Endothelial cell (in vitro differentiated cells): ENCODE results near the gene FAM83B. TPM values are rescaled to one million over a fixed set of nuclear protein-coding genes. Genes with fewer than 3 reads are reported as not detected.
"Not testable (repeated sequence)": the region's sequence is repeated elsewhere in the genome, so short reads cannot be mapped to it uniquely, and the experiment has no call there.

Experiments
- DNase-seq: peaks from one replicate; pipeline ENCODE4 v3.0.0; 2021; ENCODE audit warnings: low spot score
- H3K27ac Mint-ChIP-seq: one replicate; pipeline ENCODE4 v1.8.0; 2021; ENCODE audit warnings: mixed read lengths, inconsistent platforms; ENCODE audit not compliant: unreplicated experiment
- H3K27me3 Mint-ChIP-seq: one replicate; pipeline ENCODE4 v1.8.0; 2021; ENCODE audit warnings: mild to moderate bottlenecking, moderate library complexity, mixed read lengths, inconsistent platforms; ENCODE audit not compliant: unreplicated experiment
- H3K36me3 Mint-ChIP-seq: one replicate; pipeline ENCODE4 v1.8.0; 2021; ENCODE audit warnings: mild to moderate bottlenecking, low read depth, mixed read lengths, inconsistent platforms; ENCODE audit not compliant: unreplicated experiment
- H3K4me1 Mint-ChIP-seq: one replicate; pipeline ENCODE4 v1.8.0; 2021; ENCODE audit warnings: mild to moderate bottlenecking, mixed read lengths, inconsistent platforms; ENCODE audit not compliant: unreplicated experiment
- H3K4me3 Mint-ChIP-seq: one replicate; pipeline ENCODE4 v1.8.0; 2021; ENCODE audit warnings: mild to moderate bottlenecking, mixed read lengths, inconsistent platforms; ENCODE audit not compliant: unreplicated experiment
- H3K9me3 Mint-ChIP-seq: one replicate; pipeline ENCODE4 v1.8.0; 2021; ENCODE audit warnings: mixed read lengths, inconsistent platforms; ENCODE audit not compliant: unreplicated experiment
- CTCF ChIP-seq: fragments of 200-600 bp; sonication (generic); IDR thresholded peaks from one replicate; pipeline ENCODE4 v1.5.0; 2021; ENCODE audit warnings: antibody characterized with exemption; ENCODE audit not compliant: unreplicated experiment
- total RNA-seq: library from RNA; stranded (reverse); fragmentation: NEBNext Ultra II Directional; extraction: Animal tissue kit (Norgen Biotek cat#: 25700); gene quantifications from one replicate; pipeline ENCODE4 v1.2.1, GENCODE V29; 2021; ENCODE audit not compliant: unreplicated experiment

FAM83B gene
- total RNA-seq, 1 donor from 2014 or later = 1.1 TPM

GRCh38 chr6:54881067-54881730 lies 34.6 kb downstream of the FAM83B start:
- H3K27me3 Mint-ChIP-seq = no peaks in the 10 kb centered on the region
- no peak overlapping the region for H3K4me3 Mint-ChIP-seq
- peaks cover 3% of the 10 kb centered on the region for H3K4me1 Mint-ChIP-seq
- H3K9me3 Mint-ChIP-seq = no peaks in the 10 kb centered on the region
- TF ChIP-seq CTCF = no peak
- DNase-seq = no peak
- H3K36me3 Mint-ChIP-seq = no peaks in the 10 kb centered on the region
- H3K27ac Mint-ChIP-seq = no peak overlapping the region

GRCh38 chr6:54881891-54882290 lies 35.3 kb downstream of the FAM83B start:
- not testable (repeated sequence) for H3K4me1 Mint-ChIP-seq, H3K4me3 Mint-ChIP-seq, H3K9me3 Mint-ChIP-seq, H3K36me3 Mint-ChIP-seq, H3K27ac Mint-ChIP-seq, H3K27me3 Mint-ChIP-seq, DNase-seq

- DNase-seq = no peak
- Mint-ChIP-seq H3K9me3 (no peaks in the 10 kb centered on the region), H3K27ac (no peak overlapping the region), H3K4me3 (no peak overlapping the region), H3K4me1 (peaks cover 3% of the 10 kb centered on the region), H3K27me3 (no peaks in the 10 kb centered on the region), H3K36me3 (no peaks in the 10 kb centered on the region)
- TF ChIP-seq CTCF = no peak
Measured at GRCh38 chr6:54886932-54887584, 40.5 kb downstream of the FAM83B start.

- H3K36me3 Mint-ChIP-seq = no peaks in the 10 kb centered on the region
- TF ChIP-seq CTCF = no peak
- H3K27me3 Mint-ChIP-seq = no peaks in the 10 kb centered on the region
- no peak overlapping the region for H3K4me3 Mint-ChIP-seq
- no peak for DNase-seq
- H3K27ac Mint-ChIP-seq = no peak overlapping the region
- H3K4me1 Mint-ChIP-seq = no peaks in the 10 kb centered on the region
- no peaks in the 10 kb centered on the region for H3K9me3 Mint-ChIP-seq
Measured at GRCh38 chr6:54891536-54891935, 45.0 kb downstream of the FAM83B start.

- no peak overlapping the region for H3K27ac Mint-ChIP-seq
- no peaks in the 10 kb centered on the region for H3K27me3 Mint-ChIP-seq
- no peak for DNase-seq
- H3K36me3 Mint-ChIP-seq = no peaks in the 10 kb centered on the region
- H3K9me3 Mint-ChIP-seq = no peaks in the 10 kb centered on the region
- no peak for TF ChIP-seq CTCF
- no peaks in the 10 kb centered on the region for H3K4me1 Mint-ChIP-seq
- H3K4me3 Mint-ChIP-seq = no peak overlapping the region
Measured at GRCh38 chr6:54892831-54893230, 46.3 kb downstream of the FAM83B start.
